ENCODE data around the gene SOX4. TPM values are rescaled to one million over a fixed set of nuclear protein-coding genes. Genes with fewer than 3 reads are reported as not detected.
A peak's percentile ranks its signal among the peaks of the same experiment; 100 is the strongest.

The SOX4 gene
- total and polyA plus RNA-seq, 11 donors = 1.9 to 20.3 (median 5.1) TPM

DNA sequence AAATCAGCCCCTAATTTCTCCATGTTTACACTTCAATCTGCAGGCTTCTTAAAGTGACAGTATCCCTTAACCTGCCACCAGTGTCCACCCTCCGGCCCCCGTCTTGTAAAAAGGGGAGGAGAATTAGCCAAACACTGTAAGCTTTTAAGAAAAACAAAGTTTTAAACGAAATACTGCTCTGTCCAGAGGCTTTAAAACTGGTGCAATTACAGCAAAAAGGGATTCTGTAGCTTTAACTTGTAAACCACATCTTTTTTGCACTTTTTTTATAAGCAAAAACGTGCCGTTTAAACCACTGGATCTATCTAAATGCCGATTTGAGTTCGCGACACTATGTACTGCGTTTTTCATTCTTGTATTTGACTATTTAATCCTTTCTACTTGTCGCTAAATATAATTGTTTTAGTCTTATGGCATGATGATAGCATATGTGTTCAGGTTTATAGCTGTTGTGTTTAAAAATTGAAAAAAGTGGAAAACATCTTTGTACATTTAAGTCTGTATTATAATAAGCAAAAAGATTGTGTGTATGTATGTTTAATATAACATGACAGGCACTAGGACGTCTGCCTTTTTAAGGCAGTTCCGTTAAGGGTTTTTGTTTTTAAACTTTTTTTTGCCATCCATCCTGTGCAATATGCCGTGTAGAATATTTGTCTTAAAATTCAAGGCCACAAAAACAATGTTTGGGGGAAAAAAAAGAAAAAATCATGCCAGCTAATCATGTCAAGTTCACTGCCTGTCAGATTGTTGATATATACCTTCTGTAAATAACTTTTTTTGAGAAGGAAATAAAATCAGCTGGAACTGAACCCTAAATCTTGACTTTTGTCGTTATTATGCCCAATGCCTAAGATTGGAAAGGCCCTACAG is 4.5 kb downstream of the SOX4 start:
- Histone ChIP-seq H3K9me3 (no peaks in the 10 kb centered on the region), H3K36me3 (no peaks in the 10 kb centered on the region), H3K27ac (peak overlapping the region in 10 of 12 donors; percentile 33 to 92 (median 90)), H3K4me3 (peak overlapping the region; percentile 49 to 93 (median 79)), H3K4me1 (peaks cover 0 to 27% (median 19%) of the 10 kb centered on the region in 12 donors), H3K27me3 (no peaks in the 10 kb centered on the region)
- DNase-seq = peak in 3 of 5 donors; percentile 21 to 54 (median 34)
- intact Hi-C loops (cut with DNase I) = loop anchor here (1.0 to 10.0 kb wide), 25 partner anchors 64 to 1847 kb away; no protein-coding TSS in a partner anchor
- WGBS, 4 donors = 2 to 5% (median 2%) methylated on average over 14 of the region's 14 CpGs
- no peak for TF ChIP-seq CTCF (IDR thresholded peaks at IDR 0.05)
- no peak for TF ChIP-seq POLR2A (IDR thresholded peaks at IDR 0.05)
- no peak for ATAC-seq

DNA sequence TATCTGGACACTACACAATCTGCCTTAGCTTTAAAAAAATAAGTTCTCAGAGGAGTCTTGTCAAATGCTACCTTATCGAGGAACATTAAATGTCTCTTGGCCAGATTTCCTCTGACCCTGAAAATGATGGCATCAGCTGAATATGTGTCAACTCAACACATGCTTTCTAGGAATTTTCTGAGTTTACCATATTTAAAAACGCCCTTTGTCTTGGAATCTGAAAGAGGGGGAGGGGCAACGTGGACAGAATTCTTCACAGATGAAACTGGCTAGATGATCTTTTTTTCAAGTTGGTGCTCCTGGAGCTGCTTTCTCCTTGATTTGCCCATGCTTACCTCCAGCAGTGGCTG is 5.1 kb downstream of the SOX4 start:
- H3K27me3 ChIP-seq = no peaks in the 10 kb centered on the region

GRCh38 chr6:21599051-21599696 is 5.6 kb downstream of the SOX4 start:
- no peaks in the 10 kb centered on the region for H3K27me3 ChIP-seq
- no peak overlapping the region for H3K27ac ChIP-seq
- 25 to 34% (median 31%) methylated on average over 3 of the region's 3 CpGs for WGBS, 4 donors
- peak overlapping the region in 6 of 12 donors; percentile 71 to 88 (median 80) for H3K4me3 ChIP-seq
- intact Hi-C loops (cut with DNase I) = loop anchor here (5.0 to 10.0 kb wide), 22 partner anchors 63 to 1846 kb away; no protein-coding TSS in a partner anchor
- no peaks in the 10 kb centered on the region for H3K36me3 ChIP-seq
- DNase-seq = no peak
- no peak for ATAC-seq
- no peaks in the 10 kb centered on the region for H3K9me3 ChIP-seq
- peaks cover 0 to 24% (median 18%) of the 10 kb centered on the region in 12 donors for H3K4me1 ChIP-seq
- TF ChIP-seq POLR2A (IDR thresholded peaks at IDR 0.05) (no peak), CTCF (IDR thresholded peaks at IDR 0.05) (no peak)

More for the DNA sequence above, 5.1 kb downstream of the SOX4 start:
- no peaks in the 10 kb centered on the region for H3K36me3 ChIP-seq
- DNase-seq (no peak), ATAC-seq (no peak)
- intact Hi-C loops (cut with DNase I) = loop anchor here (5.0 to 10.0 kb wide), 22 partner anchors 64 to 1846 kb away; no protein-coding TSS in a partner anchor
- WGBS, 4 donors = 2 to 7% (median 6%) methylated on average over 3 of the region's 3 CpGs
- H3K27ac ChIP-seq = peak overlapping the region in 3 of 12 donors; percentile 87 to 92 (median 91)
- H3K4me3 ChIP-seq = peak overlapping the region in 9 of 12 donors; percentile 71 to 88 (median 80)
- no peaks in the 10 kb centered on the region for H3K9me3 ChIP-seq
- peaks cover 0 to 24% (median 18%) of the 10 kb centered on the region in 12 donors for H3K4me1 ChIP-seq
- TF ChIP-seq POLR2A (IDR thresholded peaks at IDR 0.05) (no peak), CTCF (IDR thresholded peaks at IDR 0.05) (no peak)
